CD4-positive, alpha-beta T cell treated with Interleukin-4 for 4 hours (primary cell): Measurements from ENCODE around the gene TMEM229A.
"Not testable (repeated sequence)": the region's sequence is repeated elsewhere in the genome, so short reads cannot be mapped to it uniquely, and the experiment has no call there.

Experiments
- DNase-seq: peaks from one replicate; pipeline ENCODE4 v3.0.0-alpha.2; 2020

The TMEM229A gene

DNA sequence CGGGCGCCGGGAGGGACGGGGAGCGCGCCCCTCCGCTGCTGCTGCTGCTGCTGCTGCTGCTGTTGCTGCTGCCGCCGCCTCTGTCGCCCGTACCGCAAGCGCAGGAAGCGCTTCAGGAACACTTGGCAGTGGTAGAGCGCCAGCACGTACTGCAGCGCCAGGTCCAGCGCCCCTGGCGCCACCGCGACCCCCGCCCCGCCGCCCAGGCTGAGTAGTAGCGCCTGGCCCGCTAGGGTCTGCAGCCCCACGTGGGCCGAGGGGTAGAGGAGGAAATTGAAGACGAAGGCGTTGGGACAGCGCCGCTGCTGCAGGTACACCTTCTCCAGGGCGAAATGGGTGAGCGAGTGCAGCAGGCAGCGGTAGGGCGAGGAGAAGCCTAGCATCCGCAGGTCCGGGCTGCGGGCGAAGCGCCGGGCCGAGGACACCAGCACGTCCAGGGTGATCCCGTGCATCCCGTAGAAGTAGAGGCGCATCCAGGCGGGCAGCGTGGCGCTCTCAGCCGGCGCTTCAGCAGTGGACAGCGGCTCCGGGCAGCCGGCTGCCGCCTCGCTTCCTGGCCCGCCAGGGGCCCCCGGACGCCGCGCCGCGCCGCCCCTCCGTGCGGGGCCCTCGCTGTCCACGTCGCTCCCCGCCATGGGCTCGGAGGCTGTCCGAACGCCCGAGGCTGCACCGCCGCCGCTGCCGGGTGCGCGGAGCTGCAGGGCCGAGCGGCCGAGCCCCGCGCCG is at the start of gene TMEM229A:
TSS of gene TMEM229A (minus strand) at position 699 of the 726 bp plus-strand sequence. CDS start at position 635, 64 bp downstream.
- no peak for DNase-seq

DNA sequence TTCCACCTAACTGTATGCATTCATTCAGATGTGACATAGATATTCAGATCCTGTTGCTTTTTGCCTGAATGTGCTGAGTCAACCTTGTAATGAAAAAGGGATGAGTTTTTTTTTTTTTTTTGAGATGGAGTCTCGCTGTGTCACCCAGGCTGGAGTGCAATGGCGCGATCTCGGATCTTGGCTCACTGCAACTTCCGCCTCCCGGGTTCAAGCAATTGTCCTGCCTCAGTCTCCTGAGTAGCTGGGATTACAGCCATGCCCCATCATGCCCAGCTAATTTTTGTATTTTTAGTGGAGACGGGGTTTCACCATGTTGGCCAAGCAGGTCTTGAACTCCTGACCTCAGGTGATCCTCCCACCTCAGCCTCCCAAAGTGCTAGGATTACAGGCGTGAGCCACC is 49.4 kb upstream of the TMEM229A start:
- not testable (repeated sequence) for DNase-seq

GRCh38 chr7:124077546-124077945 is 44.7 kb upstream of the TMEM229A start:
- DNase-seq = no peak

- no peak for DNase-seq
Measured at GRCh38 chr7:124076841-124077240, 44.0 kb upstream of the TMEM229A start.

- DNase-seq = no peak
Measured at GRCh38 chr7:124074007-124074406, 41.1 kb upstream of the TMEM229A start.

- DNase-seq = no peak
Measured at GRCh38 chr7:124073310-124073645, 40.4 kb upstream of the TMEM229A start.

DNA sequence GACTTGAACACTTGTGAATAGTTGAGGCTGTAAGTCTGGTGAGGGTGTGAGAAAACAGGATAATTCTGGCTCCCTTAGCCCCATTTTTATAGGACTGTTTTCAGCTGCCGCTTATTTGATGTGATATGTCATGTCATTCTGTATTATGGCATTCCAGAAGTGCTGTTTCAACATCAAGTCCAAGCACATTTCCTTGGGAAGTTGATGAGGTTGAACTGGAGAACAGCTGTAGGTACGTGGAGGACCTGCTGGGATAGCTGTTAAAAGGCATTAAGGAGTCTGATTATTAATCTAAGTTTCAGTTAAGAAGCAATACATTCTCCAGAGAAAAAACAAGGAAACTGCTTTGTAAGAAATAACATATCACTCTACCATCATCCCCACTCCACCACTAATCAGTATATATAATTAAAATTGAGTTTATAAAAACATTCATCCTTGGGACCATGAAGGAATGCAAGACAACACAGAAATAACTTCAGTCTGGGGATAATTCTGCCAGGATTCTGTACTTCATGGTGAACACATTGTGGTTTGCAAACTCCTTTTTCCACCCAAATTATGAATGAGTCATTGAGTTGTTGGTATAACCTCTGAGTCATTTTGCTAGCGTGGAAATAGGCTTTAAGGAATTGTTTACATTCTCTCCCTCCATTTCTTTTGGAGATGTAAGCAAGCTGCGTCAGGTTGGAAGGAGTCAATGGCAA is 39.9 kb upstream of the TMEM229A start:
- no peak for DNase-seq

DNA sequence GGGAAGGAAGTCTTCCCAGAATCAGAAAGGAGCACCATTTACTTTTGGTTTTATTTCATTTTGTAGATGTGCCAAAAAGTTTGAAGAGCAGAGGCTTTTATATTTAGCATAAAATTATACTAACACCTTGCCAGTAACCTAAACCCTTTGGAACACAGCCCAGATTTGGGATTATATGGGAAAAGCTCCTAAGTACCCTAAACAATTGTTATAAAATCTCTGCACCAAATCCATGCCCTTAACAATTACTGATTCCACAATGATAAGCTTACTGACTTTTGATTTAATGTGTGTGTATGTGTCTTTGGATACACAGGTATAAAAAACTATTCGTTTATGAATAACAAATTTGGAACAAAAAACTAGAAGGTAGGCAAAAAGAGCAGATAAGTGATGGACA is 39.0 kb upstream of the TMEM229A start:
- DNase-seq = no peak

- no peak for DNase-seq
Measured at GRCh38 chr7:124062171-124062570, 29.3 kb upstream of the TMEM229A start.

- no peak for DNase-seq
Measured at GRCh38 chr7:124060528-124060927, 27.7 kb upstream of the TMEM229A start.

GRCh38 chr7:124059375-124059774 is 26.5 kb upstream of the TMEM229A start:
- DNase-seq = no peak

- DNase-seq = no peak
Measured at GRCh38 chr7:124058515-124058914, 25.6 kb upstream of the TMEM229A start.

DNA sequence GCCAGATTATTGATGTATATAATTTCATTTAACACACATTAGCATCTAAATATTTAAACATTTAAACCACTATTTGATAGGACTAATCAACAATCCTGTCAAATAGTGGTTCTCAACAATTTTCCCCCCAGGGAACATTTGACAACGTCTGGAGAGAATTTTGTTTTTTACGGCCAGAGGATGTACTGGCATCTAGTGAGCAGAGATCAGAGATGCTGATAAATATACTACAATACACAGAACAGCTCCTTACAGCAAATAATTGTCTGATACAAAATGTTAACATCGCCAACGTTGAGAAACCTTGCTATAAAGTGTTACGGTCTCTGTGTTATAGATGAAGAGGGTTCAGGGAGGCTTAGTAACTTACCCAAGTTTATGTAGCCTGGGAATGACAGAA is 25.0 kb upstream of the TMEM229A start:
- DNase-seq = no peak

DNA sequence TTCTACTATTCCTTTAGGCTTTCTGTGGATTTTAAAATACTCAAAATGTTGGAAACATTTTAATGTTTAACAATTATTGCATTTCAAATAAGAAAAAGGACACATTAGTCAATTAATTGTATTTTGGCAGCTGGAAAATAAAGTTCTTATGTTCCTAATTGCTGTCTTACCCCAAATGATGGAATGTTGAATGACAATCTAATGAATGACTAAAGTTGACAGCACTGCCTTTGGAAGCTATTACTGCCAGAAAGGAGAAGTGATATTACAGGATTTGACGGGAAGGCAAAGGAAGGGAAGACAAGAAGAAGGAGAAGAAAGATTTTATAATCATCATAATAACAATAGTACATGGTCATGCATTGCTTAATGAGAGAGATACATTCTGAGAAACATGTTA is 23.4 kb upstream of the TMEM229A start:
- no peak for DNase-seq

DNA sequence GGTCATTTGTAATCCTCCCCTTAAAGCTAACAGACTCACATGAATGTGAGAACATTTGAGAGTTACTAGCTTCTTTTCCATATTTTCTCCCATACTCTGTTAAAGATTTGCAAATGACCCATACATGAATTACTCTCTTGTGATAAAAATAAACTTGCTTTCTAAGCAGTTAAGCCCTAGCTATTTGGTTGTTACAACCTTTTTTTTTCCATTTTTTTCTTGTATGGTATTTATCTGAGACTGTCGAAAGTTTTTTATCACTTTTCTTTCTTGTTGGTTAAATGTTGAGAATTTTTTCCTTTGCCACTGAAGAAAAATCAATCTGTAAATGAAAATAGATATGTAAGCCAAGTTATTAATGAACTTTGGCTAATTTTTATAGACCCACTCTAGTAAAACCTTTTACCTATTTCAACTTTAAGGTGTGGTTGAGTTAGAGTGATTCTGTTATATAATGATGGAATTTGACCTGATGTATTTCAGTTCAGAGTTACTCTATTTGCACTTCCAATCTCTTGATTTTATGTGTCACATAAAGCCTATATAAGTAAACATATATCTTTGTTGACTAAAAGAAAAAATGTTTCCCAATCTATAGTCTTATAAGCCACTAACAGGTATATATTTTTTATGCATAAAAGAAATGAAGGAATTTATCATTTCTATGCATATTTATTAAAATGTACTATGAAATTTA is 19.0 kb upstream of the TMEM229A start:
- no peak for DNase-seq

DNA sequence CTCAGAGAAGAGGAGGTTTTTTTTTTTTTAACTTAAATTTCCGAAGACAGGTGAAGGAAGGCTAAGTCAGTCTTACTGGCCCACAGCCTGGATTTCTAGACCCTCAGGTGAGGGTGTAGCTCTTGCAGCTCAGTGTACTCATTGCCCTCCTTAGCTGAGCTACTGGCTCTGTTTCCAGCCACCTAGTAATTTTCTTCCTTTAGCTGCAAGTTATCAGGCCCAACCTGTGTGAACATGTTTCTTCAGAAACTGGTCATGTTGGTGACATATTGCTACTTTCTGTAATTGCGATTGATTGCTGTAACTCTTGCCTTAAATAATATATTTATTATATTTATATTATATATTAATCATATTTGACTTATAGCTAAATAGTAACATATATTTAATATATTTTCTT is 10.0 kb upstream of the TMEM229A start:
- no peak for DNase-seq

DNA sequence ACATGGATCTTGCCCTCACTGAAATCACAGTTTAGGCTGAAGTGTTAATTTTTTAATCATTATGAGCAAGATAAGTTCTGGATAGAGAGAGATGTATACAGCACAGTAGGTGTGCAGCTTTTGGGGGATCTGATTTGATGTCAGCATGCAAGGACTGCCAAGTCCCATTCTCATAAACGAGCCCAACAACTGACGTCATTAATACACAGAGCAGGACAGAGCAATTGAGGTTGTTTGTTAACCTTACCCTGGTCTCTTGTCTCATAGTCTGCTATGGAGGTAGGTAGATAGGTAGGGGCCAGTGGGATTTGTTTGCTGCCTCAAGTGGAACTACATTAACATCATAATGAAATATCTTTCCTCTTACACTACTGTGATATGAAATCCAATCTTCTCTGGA is 8.6 kb upstream of the TMEM229A start:
- no peak for DNase-seq

- DNase-seq = not testable (repeated sequence)
Measured at GRCh38 chr7:124037902-124038301, 5.0 kb upstream of the TMEM229A start.

DNA sequence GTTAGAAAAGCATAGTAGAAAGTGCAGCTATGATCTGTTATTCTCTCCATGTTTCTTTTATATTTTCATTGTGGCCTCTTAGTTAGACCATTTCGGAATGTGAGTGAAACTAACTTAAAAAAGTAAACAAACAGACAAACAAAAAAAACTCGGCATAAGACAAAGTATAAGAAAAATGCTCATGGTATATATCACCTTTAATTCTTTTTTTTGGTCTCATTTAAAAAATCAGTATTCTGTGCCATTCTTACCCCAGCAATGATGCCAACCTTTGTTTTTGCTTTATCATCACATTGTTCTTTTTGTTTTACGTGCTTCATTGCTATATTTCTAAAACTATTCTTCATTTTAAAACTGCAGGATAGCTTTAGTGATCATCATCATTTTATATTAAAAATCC is 2.8 kb upstream of the TMEM229A start:
- no peak for DNase-seq

GRCh38 chr7:124034754-124035100 is 1.9 kb upstream of the TMEM229A start:
- DNase-seq = no peak

DNA sequence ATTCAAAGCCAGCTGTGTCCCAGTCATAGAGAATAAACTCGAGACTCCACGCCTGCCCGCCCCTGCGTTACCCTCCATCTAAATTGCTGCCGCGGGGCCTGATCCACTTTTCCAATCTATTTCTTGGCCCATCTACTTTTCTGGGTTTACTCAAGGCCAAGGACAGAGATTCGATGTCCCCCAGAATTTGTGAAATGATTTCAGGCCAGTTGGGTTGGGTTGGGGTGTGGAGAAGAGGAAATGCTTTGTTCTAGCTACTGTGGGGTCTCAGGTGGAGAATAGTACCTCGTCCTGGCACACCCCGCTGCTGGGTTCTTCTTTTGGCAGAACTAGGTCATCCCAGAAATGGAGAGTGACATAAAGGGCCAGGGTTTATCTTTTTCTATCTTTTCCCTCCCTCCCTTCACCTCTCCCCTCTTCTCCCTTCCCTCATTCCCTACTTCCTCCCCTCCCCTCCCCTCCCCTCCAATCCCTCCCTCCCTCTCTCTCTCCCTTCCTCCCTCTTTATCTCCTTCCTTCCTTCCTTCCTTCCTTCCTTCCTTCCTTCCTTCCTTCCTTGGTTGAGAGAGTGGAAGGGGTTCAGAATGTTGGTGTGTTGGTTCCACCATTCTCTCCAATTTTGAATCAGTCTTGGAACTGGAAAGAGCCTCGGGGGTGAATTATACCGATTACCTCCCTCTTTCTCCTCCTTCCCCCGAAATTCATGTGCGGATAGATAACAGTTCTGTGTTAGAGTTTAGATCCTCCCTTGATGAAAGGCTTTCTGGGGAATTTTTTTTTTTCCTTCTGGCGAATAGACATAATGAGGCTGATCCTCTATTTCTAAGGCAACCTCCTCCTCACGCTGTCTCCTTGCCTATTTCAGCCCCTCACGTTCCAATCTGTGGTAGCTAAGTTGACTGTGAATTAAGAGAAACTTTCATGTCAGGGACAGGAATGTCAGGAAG is 1.2 kb upstream of the TMEM229A start:
- DNase-seq = no peak

GRCh38 chr7:124033095-124033806 is 384 bp upstream of the TMEM229A start:
- DNase-seq = no peak
